Parathyroid adenoma (tissue), 2 donors: ENCODE measurements around the gene GAGE1.
"Not testable (repeated sequence)": the region's sequence is repeated elsewhere in the genome, so short reads cannot be mapped to it uniquely, and the experiment has no call there.

ENCODE experiments used
- H2AFZ ChIP-seq: fragments of 300-600 bp; sonication (generic); one replicate; pipeline ENCODE4 v1.7.0; 2017; ENCODE audit warnings: antibody characterized with exemption, mild to moderate bottlenecking
- H3K27ac ChIP-seq: fragments of 300-600 bp; sonication (generic); one replicate; pipeline ENCODE4 v1.7.0; 2017
- H3K27me3 ChIP-seq: fragments of 300-600 bp; sonication (generic); one replicate; pipeline ENCODE4 v1.7.0; 2017; ENCODE audit warnings: low read length; ENCODE audit not compliant: control insufficient read depth, insufficient read depth
- H3K36me3 ChIP-seq: fragments of 300-600 bp; sonication (generic); one replicate; pipeline ENCODE4 v1.7.0; 2017; ENCODE audit warnings: low read length; ENCODE audit not compliant: control insufficient read depth, insufficient read depth
- H3K4me1 ChIP-seq: fragments of 300-600 bp; sonication (generic); one replicate; pipeline ENCODE4 v1.7.0; 2017; ENCODE audit warnings: control low read depth
- H3K4me2 ChIP-seq: fragments of 300-600 bp; sonication (generic); one replicate; pipeline ENCODE4 v1.7.0; 2017; ENCODE audit warnings: low read length
- H3K4me3 ChIP-seq: fragments of 300-600 bp; sonication (generic); one replicate; pipeline ENCODE4 v1.7.0; 2017; ENCODE audit warnings: low read depth, low read length
- H3K79me2 ChIP-seq: fragments of 300-600 bp; sonication (generic); one replicate; pipeline ENCODE4 v1.7.0; 2017; ENCODE audit warnings: control low read depth
- H3K9ac ChIP-seq: fragments of 300-600 bp; sonication (generic); one replicate; pipeline ENCODE4 v1.7.0; 2017; ENCODE audit warnings: mild to moderate bottlenecking
- H3K9me3 ChIP-seq: fragments of 300-600 bp; sonication (generic); one replicate; pipeline ENCODE4 v1.7.0; 2017; ENCODE audit warnings: low read length; ENCODE audit not compliant: control insufficient read depth
- donor health status: primary hyperparathyroidism.

Gene GAGE1

GRCh38 chrX:49598720-49599119 is at the start of gene GAGE1:
TSS of gene GAGE1 (plus strand) at chrX:49599020. CDS start at chrX:49600175, 1,155 bp downstream.
- H3K27me3 ChIP-seq, H3K9me3 ChIP-seq, H3K27ac ChIP-seq, H3K36me3 ChIP-seq, H3K79me2 ChIP-seq, H3K4me2 ChIP-seq, H2AFZ ChIP-seq, H3K4me1 ChIP-seq, H3K9ac ChIP-seq, H3K4me3 ChIP-seq: not testable (repeated sequence)

GRCh38 chrX:49550989-49551388 is 47.8 kb upstream of the GAGE1 start, which contains the start of gene GAGE12E:
TSS of gene GAGE12E (plus strand) at chrX:49551289. CDS start at chrX:49552444, 1,155 bp downstream.
- H3K4me3 ChIP-seq, H3K27ac ChIP-seq, H3K4me1 ChIP-seq, H3K9ac ChIP-seq, H3K9me3 ChIP-seq, H3K36me3 ChIP-seq, H3K27me3 ChIP-seq, H3K79me2 ChIP-seq, H2AFZ ChIP-seq, H3K4me2 ChIP-seq: not testable (repeated sequence)

GRCh38 chrX:49560542-49560941 is 38.3 kb upstream of the GAGE1 start, which contains the start of gene GAGE12F:
TSS of gene GAGE12F (plus strand) at chrX:49560842. CDS start at chrX:49561997, 1,155 bp downstream.
- not testable (repeated sequence) for H3K9ac ChIP-seq, H3K4me3 ChIP-seq, H3K27me3 ChIP-seq, H2AFZ ChIP-seq, H3K4me2 ChIP-seq, H3K79me2 ChIP-seq, H3K9me3 ChIP-seq, H3K27ac ChIP-seq, H3K36me3 ChIP-seq, H3K4me1 ChIP-seq

GRCh38 chrX:49568728-49569127 is 30.1 kb upstream of the GAGE1 start:
- H2AFZ ChIP-seq, H3K4me1 ChIP-seq, H3K27ac ChIP-seq, H3K36me3 ChIP-seq, H3K4me2 ChIP-seq, H3K27me3 ChIP-seq, H3K9ac ChIP-seq, H3K9me3 ChIP-seq, H3K4me3 ChIP-seq, H3K79me2 ChIP-seq: not testable (repeated sequence)

- not testable (repeated sequence) for H3K27ac ChIP-seq, H3K36me3 ChIP-seq, H3K79me2 ChIP-seq, H3K9me3 ChIP-seq, H3K9ac ChIP-seq, H3K4me1 ChIP-seq, H3K4me2 ChIP-seq, H2AFZ ChIP-seq, H3K4me3 ChIP-seq, H3K27me3 ChIP-seq
These were observed 29.7 kb upstream of the GAGE1 start for GRCh38 chrX:49569152-49569551.

GRCh38 chrX:49570100-49570499 is 28.7 kb upstream of the GAGE1 start, which contains the start of gene GAGE12G:
TSS of gene GAGE12G (plus strand) at chrX:49570400. CDS start at chrX:49571555, 1,155 bp downstream.
- not testable (repeated sequence) for H2AFZ ChIP-seq, H3K4me3 ChIP-seq, H3K4me2 ChIP-seq, H3K9ac ChIP-seq, H3K4me1 ChIP-seq, H3K9me3 ChIP-seq, H3K27me3 ChIP-seq, H3K79me2 ChIP-seq, H3K36me3 ChIP-seq, H3K27ac ChIP-seq

GRCh38 chrX:49579649-49580048 is 19.2 kb upstream of the GAGE1 start, which contains the start of gene GAGE12H:
TSS of gene GAGE12H (plus strand) at chrX:49579949. CDS start at chrX:49581104, 1,155 bp downstream.
- not testable (repeated sequence) for H3K27me3 ChIP-seq, H3K79me2 ChIP-seq, H3K4me2 ChIP-seq, H3K36me3 ChIP-seq, H3K27ac ChIP-seq, H3K4me3 ChIP-seq, H2AFZ ChIP-seq, H3K9me3 ChIP-seq, H3K9ac ChIP-seq, H3K4me1 ChIP-seq

GRCh38 chrX:49589196-49589595 is 9.6 kb upstream of the GAGE1 start, which contains the start of gene GAGE2A:
TSS of gene GAGE2A (plus strand) at chrX:49589496. CDS start at chrX:49590651, 1,155 bp downstream.
- not testable (repeated sequence) for H3K9ac ChIP-seq, H3K9me3 ChIP-seq, H3K36me3 ChIP-seq, H3K4me1 ChIP-seq, H3K4me3 ChIP-seq, H2AFZ ChIP-seq, H3K27me3 ChIP-seq, H3K27ac ChIP-seq, H3K4me2 ChIP-seq, H3K79me2 ChIP-seq

GRCh38 chrX:49589769-49590478 is 8.9 kb upstream of the GAGE1 start:
- H3K9ac ChIP-seq, H3K79me2 ChIP-seq, H3K4me2 ChIP-seq, H3K27me3 ChIP-seq, H3K9me3 ChIP-seq, H3K36me3 ChIP-seq, H2AFZ ChIP-seq, H3K4me1 ChIP-seq, H3K27ac ChIP-seq, H3K4me3 ChIP-seq: not testable (repeated sequence)

- not testable (repeated sequence) for H3K27ac ChIP-seq, H3K36me3 ChIP-seq, H2AFZ ChIP-seq, H3K4me3 ChIP-seq, H3K4me1 ChIP-seq, H3K79me2 ChIP-seq, H3K9me3 ChIP-seq, H3K27me3 ChIP-seq, H3K4me2 ChIP-seq, H3K9ac ChIP-seq
These were observed 8.3 kb upstream of the GAGE1 start for GRCh38 chrX:49590488-49590887.
